IMR-90 (cell line): ENCODE measurements around the gene MAG. TPM values are rescaled to one million over a fixed set of nuclear protein-coding genes. Genes with fewer than 3 reads are reported as not detected.

ENCODE experiments used
- ATAC-seq: fragments of 200-7000 bp; cut with Tn5 transposase; 2 replicates; pipeline ENCODE4 v1.9.1; 2020; ENCODE audit warnings: low read depth, mild to moderate bottlenecking, moderate library complexity
- BruUV-seq: library from RNA; stranded (reverse); fragments of 400-500 nt; replicated peaks from 2 replicates; lab custom pipeline; 2021; lab: Mats Ljungman, UMichigan
- CTCF ChIA-PET: fragments of 300-600 bp; formaldehyde crosslinking; extraction: SDS; loops from one replicate; lab custom pipeline; 2021; ENCODE audit warnings: antibody characterized with exemption; lab: Yijun Ruan, JAX
- POLR2A ChIA-PET: fragments of 300-600 bp; sonication (Branson Sonifier 250); formaldehyde crosslinking; loops from one replicate; lab custom pipeline; 2022; ENCODE audit warnings: antibody characterized with exemption; ENCODE audit not compliant: unreplicated experiment; lab: Charles Lee
- DNase-seq: peaks from one replicate; pipeline ENCODE4 v3.0.0; 2013
- H2AFZ ChIP-seq: replicated peaks from 2 replicates; pipeline ENCODE3; 2013; ENCODE audit warnings: low read length, mild to moderate bottlenecking; ENCODE audit not compliant: poor library complexity
- H2AK5ac ChIP-seq: 2 replicates; pipeline ENCODE4 v1.6.1; 2013; ENCODE audit warnings: low read depth, low read length, inconsistent platforms
- H2AK9ac ChIP-seq: replicated peaks from 2 replicates; pipeline ENCODE3; 2013; ENCODE audit warnings: mild to moderate bottlenecking, low read depth, low read length, moderate library complexity; ENCODE audit not compliant: poor library complexity
- H2BK120ac ChIP-seq: 2 replicates; pipeline ENCODE4 v1.6.1; 2013; ENCODE audit warnings: low read depth, low read length, inconsistent platforms
- H2BK15ac ChIP-seq: 3 replicates; pipeline ENCODE4 v1.6.1; 2013; ENCODE audit warnings: low read depth, low read length, inconsistent platforms
- H2BK20ac ChIP-seq: 2 replicates; pipeline ENCODE4 v1.6.1; 2013; ENCODE audit warnings: low read depth, mild to moderate bottlenecking, inconsistent platforms, low read length, moderate library complexity
- H2BK5ac ChIP-seq: 2 replicates; pipeline ENCODE4 v1.6.1; 2013; ENCODE audit warnings: mild to moderate bottlenecking, low read depth, low read length, inconsistent platforms; ENCODE audit not compliant: poor library complexity, severe bottlenecking
- H3K14ac ChIP-seq: replicated peaks from 2 replicates; pipeline ENCODE4 v1.6.1; 2013; ENCODE audit warnings: low read depth, low read length, inconsistent platforms
- H3K18ac ChIP-seq: 2 replicates; pipeline ENCODE4 v1.6.1; 2013; ENCODE audit warnings: low read depth, low read length, control low read depth
- H3K23ac ChIP-seq: 2 replicates; pipeline ENCODE4 v1.6.1; 2013; ENCODE audit warnings: low read depth, low read length, inconsistent platforms
- H3K27ac ChIP-seq: 2 replicates; pipeline ENCODE4 v1.5.1; 2013; ENCODE audit warnings: mild to moderate bottlenecking, control low read depth, low read length; ENCODE audit not compliant: insufficient read depth
- H3K27me3 ChIP-seq: 2 replicates; pipeline ENCODE4 v1.6.1; 2013; ENCODE audit warnings: low read length; ENCODE audit not compliant: control insufficient read depth, insufficient read depth
- H3K36me3 ChIP-seq: 2 replicates; pipeline ENCODE4 v1.6.1; 2013; ENCODE audit warnings: low read length, mixed read lengths; ENCODE audit not compliant: control insufficient read depth, insufficient read depth
- H3K4ac ChIP-seq: 2 replicates; pipeline ENCODE4 v1.6.1; 2013; ENCODE audit warnings: low read depth, low read length, inconsistent platforms
- H3K4me1 ChIP-seq: 2 replicates; pipeline ENCODE4 v1.6.1; 2013; ENCODE audit warnings: low read length, mixed read lengths; ENCODE audit not compliant: control insufficient read depth, insufficient read depth
- H3K4me2 ChIP-seq: 2 replicates; pipeline ENCODE4 v1.6.1; 2013; ENCODE audit warnings: low read depth, mild to moderate bottlenecking, control low read depth, low read length, moderate library complexity
- H3K4me3 ChIP-seq: 2 replicates; pipeline ENCODE4 v1.5.1; 2013; ENCODE audit warnings: low read depth, mild to moderate bottlenecking, control low read depth, low read length, moderate library complexity; ENCODE audit not compliant: insufficient read depth
- H3K56ac ChIP-seq: 2 replicates; pipeline ENCODE4 v1.6.1; 2013; ENCODE audit warnings: low read length, inconsistent platforms; ENCODE audit not compliant: insufficient read depth; ENCODE audit errors: extremely low read depth
- H3K79me1 ChIP-seq, 2 experiments: 2 replicates each; pipeline ENCODE4 v1.6.1; 2013; ENCODE audit warnings: low read length in 2 of 2, inconsistent platforms in 1 of 2, low read depth in 1 of 2
- H3K9ac ChIP-seq: 2 replicates; pipeline ENCODE4 v1.6.1; 2013; ENCODE audit warnings: low read depth, low read length, control low read depth
- H3K9me1 ChIP-seq: 2 replicates; pipeline ENCODE4 v1.6.1; 2013; ENCODE audit warnings: low read length, inconsistent platforms; ENCODE audit not compliant: insufficient read depth
- H3K9me3 ChIP-seq: 2 replicates; pipeline ENCODE4 v1.6.1; 2013; ENCODE audit warnings: low read length; ENCODE audit not compliant: control insufficient read depth, insufficient read depth
- H4K20me1 ChIP-seq: 2 replicates; pipeline ENCODE4 v1.6.1; 2013; ENCODE audit warnings: low read length, inconsistent platforms; ENCODE audit not compliant: insufficient read depth
- H4K5ac ChIP-seq: 2 replicates; pipeline ENCODE4 v1.6.1; 2013; ENCODE audit warnings: mild to moderate bottlenecking, low read depth, low read length, control low read depth
- H4K8ac ChIP-seq, 2 experiments: 2 replicates each; pipeline ENCODE4 v1.6.1; 2013; ENCODE audit warnings: low read depth in 2 of 2, low read length in 2 of 2, control low read depth in 1 of 2, inconsistent platforms in 1 of 2
- H4K91ac ChIP-seq: 2 replicates; pipeline ENCODE4 v1.6.1; 2013; ENCODE audit warnings: low read depth, low read length, inconsistent platforms; ENCODE audit not compliant: insufficient read depth
- BHLHE40 ChIP-seq: fragments of 150-350 bp; IDR thresholded peaks from 2 replicates; pipeline ENCODE4 v1.6.1; 2016; ENCODE audit warnings: mild to moderate bottlenecking, low read depth, low read length
- CEBPB ChIP-seq: IDR thresholded peaks from 2 replicates; pipeline ENCODE4 v1.6.1; 2012; ENCODE audit warnings: low read depth, low read length, improper control_type of control experiment
- CHD1 ChIP-seq: IDR thresholded peaks from 2 replicates; pipeline ENCODE4 v1.6.1; 2012; ENCODE audit warnings: low read depth, low read length, improper control_type of control experiment
- FOS ChIP-seq: fragments of 150-350 bp; IDR thresholded peaks from 2 replicates; pipeline ENCODE4 v1.6.1; 2016; ENCODE audit warnings: low read depth, low read length
- MAFK ChIP-seq: IDR thresholded peaks from 2 replicates; pipeline ENCODE4 v1.6.1; 2012; ENCODE audit warnings: low read depth, low read length, improper control_type of control experiment
- MAZ ChIP-seq: IDR thresholded peaks from 2 replicates; pipeline ENCODE4 v1.6.1; 2012; ENCODE audit warnings: low read depth, mild to moderate bottlenecking, low read length, improper control_type of control experiment, moderate library complexity, borderline replicate concordance
- MXI1 ChIP-seq: IDR thresholded peaks from 2 replicates; pipeline ENCODE4 v1.6.1; 2012; ENCODE audit warnings: low read depth, mild to moderate bottlenecking, low read length, moderate library complexity, borderline replicate concordance
- NFE2L2 ChIP-seq: fragments of 150-350 bp; IDR thresholded peaks from 2 replicates; pipeline ENCODE4 v1.6.1; 2016; ENCODE audit warnings: low read depth, mild to moderate bottlenecking, low read length
- POLR2A ChIP-seq: IDR thresholded peaks from 2 replicates; pipeline ENCODE4 v1.6.1; 2012; ENCODE audit warnings: mild to moderate bottlenecking, low read depth, low read length
- RAD21 ChIP-seq: IDR thresholded peaks from 2 replicates; pipeline ENCODE4 v1.6.1; 2012; ENCODE audit warnings: low read length, improper control_type of control experiment
- RCOR1 ChIP-seq: IDR thresholded peaks from 2 replicates; pipeline ENCODE4 v1.6.1; 2012; ENCODE audit warnings: mild to moderate bottlenecking, low read length, improper control_type of control experiment; ENCODE audit not compliant: insufficient replicate concordance
- RFX5 ChIP-seq: IDR thresholded peaks from 2 replicates; pipeline ENCODE4 v1.8.0; 2012; ENCODE audit warnings: low read depth, mild to moderate bottlenecking, low read length, moderate library complexity
- WGBS, 2 experiments: methylation state at CpG; one replicate each; pipeline versions ENCODE4 v1.1.5 to v1.1.7; 2013; ENCODE audit warnings: missing lambda C conversion rate in 2 of 2; ENCODE audit not compliant: insufficient read length in 1 of 2; ENCODE audit errors: extremely low coverage in 2 of 2; 5-methylcytosine and 5-hydroxymethylcytosine counted together
- dilution Hi-C: fragments of 300-500 bp; cut with HindIII; formaldehyde crosslinking; loops from one replicate; pipeline ENCODE4 v1.14.3; 2018; ENCODE audit warnings: low sequenced_read_pairs; ENCODE audit not compliant: unreplicated experiment
- in situ Hi-C: fragments of 300-500 bp; cut with MboI; formaldehyde crosslinking; loops from 3 replicates; pipeline ENCODE4 v1.14.3; 2019; ENCODE audit warnings: low sequenced_read_pairs, inconsistent platforms, mixed read lengths
- intact Hi-C: fragments of 100-400 bp; cut with micrococcal nuclease; formaldehyde crosslinking; loops from 2 replicates; pipeline ENCODE4 v1.10.0; 2022
- polyA plus RNA-seq, 3 experiments: library from polyadenylated mRNA; depleted of rRNA; stranded (reverse); fragments of >200 nt; gene quantifications; 2 replicates each; pipeline ENCODE4 v1.2.3, GENCODE V29; 2012; ENCODE audit warnings: low replicate concordance in 1 of 3
- total RNA-seq: library from RNA; depleted of rRNA; stranded (reverse); fragments of >200 nt; gene quantifications from 2 replicates; pipeline ENCODE4 v1.2.3, GENCODE V29; 2012
- TF ChIP-seq, protein P1 (sequence below): fragments of 150-350 bp; IDR thresholded peaks from 2 replicates; pipeline ENCODE4 v1.6.1; 2016; ENCODE audit warnings: low read depth, mild to moderate bottlenecking, low read length, moderate library complexity, borderline replicate concordance
- TF ChIP-seq, protein P2 (sequence below): conservative IDR thresholded peaks from 2 replicates; pipeline ENCODE4 v1.5.1; 2012; ENCODE audit warnings: mild to moderate bottlenecking, low read depth, low read length, improper control_type of control experiment
- TF ChIP-seq, protein P3 (sequence below): fragments of 150-350 bp; IDR thresholded peaks from 2 replicates; pipeline ENCODE4 v1.6.1; 2017; ENCODE audit warnings: mild to moderate bottlenecking, antibody characterized with exemption, low read length, low read depth

The MAG gene
- total and polyA plus RNA-seq, 2 of the 4 experiments (the other 2 are of a cell fraction), result not detected

DNA sequence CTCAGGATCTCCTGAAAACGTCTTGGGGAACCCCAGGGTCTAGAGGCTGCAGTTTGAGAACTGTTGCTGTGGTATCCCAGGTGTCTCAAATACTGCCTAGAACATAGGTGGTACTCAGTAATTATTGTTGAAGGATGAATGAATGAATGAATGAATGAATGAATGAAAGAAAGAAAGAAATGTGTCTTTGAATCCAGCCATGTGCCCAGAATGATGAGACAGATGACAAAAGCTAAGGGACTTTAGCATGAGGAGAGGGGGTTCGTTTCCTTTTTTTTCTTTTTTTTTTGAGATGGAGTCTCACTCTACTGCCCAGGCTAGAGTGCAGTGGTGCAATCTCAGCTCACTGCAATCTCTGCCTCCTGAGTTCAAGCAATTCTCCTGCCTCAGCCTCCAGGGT is 35.4 kb upstream of the MAG start:
- H3K4me1 ChIP-seq, result no peaks in the 10 kb centered on the region
- no peak overlapping the region for H3K18ac ChIP-seq
- ATAC-seq (no peak), DNase-seq (no peak)
- in situ Hi-C loops, result no loop called here
- no peaks in the 10 kb centered on the region for H4K20me1 ChIP-seq
- no peak overlapping the region for H4K5ac ChIP-seq
- ChIA-PET CTCF (interaction anchor here (0.6 kb wide), 1 partner anchor 28 kb away, joined by 4 read pairs; the partner anchor contains the start of gene FAM187B), POLR2A (no interaction called here)
- H3K36me3 ChIP-seq, result no peaks in the 10 kb centered on the region
- WGBS, 2 experiments, result 20% methylated on average over 1 of the region's 2 CpGs; no CpG with 5 or more reads in 1 of the 2 experiments
- BruUV-seq, result no TSS peak
- intact Hi-C loops, result no loop called here
- no peak overlapping the region for H2AK9ac ChIP-seq
- no peak overlapping the region for H2AFZ ChIP-seq
- dilution Hi-C loops, result no loop called here
- H3K9ac ChIP-seq, result no peak overlapping the region
- no peak overlapping the region for H4K8ac ChIP-seq
- no peak overlapping the region for H3K14ac ChIP-seq
- H3K23ac ChIP-seq, result no peak overlapping the region
- H2BK5ac ChIP-seq, result no peak overlapping the region
- H3K9me3 ChIP-seq, result no peaks in the 10 kb centered on the region
- H3K4ac ChIP-seq, result no peak overlapping the region
- H3K4me2 ChIP-seq, result no peak overlapping the region
- H3K27ac ChIP-seq, result no peak overlapping the region
- H3K9me1 ChIP-seq, result no peaks in the 10 kb centered on the region
- no peak overlapping the region for H2AK5ac ChIP-seq
- H3K79me1 ChIP-seq, result no peaks in the 10 kb centered on the region
- H3K4me3 ChIP-seq, result no peak overlapping the region
- TF ChIP-seq FOS (no peak), RCOR1 (no peak), MAZ (no peak), RAD21 (no peak), BHLHE40 (no peak), RFX5 (no peak), MAFK (no peak), MXI1 (no peak), CHD1 (no peak), CEBPB (no peak), NFE2L2 (no peak), POLR2A (no peak)
- TF ChIP-seq, protein P1, sequence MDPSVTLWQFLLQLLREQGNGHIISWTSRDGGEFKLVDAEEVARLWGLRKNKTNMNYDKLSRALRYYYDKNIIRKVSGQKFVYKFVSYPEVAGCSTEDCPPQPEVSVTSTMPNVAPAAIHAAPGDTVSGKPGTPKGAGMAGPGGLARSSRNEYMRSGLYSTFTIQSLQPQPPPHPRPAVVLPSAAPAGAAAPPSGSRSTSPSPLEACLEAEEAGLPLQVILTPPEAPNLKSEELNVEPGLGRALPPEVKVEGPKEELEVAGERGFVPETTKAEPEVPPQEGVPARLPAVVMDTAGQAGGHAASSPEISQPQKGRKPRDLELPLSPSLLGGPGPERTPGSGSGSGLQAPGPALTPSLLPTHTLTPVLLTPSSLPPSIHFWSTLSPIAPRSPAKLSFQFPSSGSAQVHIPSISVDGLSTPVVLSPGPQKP, result no peak
- TF ChIP-seq, protein P2, sequence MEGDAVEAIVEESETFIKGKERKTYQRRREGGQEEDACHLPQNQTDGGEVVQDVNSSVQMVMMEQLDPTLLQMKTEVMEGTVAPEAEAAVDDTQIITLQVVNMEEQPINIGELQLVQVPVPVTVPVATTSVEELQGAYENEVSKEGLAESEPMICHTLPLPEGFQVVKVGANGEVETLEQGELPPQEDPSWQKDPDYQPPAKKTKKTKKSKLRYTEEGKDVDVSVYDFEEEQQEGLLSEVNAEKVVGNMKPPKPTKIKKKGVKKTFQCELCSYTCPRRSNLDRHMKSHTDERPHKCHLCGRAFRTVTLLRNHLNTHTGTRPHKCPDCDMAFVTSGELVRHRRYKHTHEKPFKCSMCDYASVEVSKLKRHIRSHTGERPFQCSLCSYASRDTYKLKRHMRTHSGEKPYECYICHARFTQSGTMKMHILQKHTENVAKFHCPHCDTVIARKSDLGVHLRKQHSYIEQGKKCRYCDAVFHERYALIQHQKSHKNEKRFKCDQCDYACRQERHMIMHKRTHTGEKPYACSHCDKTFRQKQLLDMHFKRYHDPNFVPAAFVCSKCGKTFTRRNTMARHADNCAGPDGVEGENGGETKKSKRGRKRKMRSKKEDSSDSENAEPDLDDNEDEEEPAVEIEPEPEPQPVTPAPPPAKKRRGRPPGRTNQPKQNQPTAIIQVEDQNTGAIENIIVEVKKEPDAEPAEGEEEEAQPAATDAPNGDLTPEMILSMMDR, result no peak
- TF ChIP-seq, protein P3, sequence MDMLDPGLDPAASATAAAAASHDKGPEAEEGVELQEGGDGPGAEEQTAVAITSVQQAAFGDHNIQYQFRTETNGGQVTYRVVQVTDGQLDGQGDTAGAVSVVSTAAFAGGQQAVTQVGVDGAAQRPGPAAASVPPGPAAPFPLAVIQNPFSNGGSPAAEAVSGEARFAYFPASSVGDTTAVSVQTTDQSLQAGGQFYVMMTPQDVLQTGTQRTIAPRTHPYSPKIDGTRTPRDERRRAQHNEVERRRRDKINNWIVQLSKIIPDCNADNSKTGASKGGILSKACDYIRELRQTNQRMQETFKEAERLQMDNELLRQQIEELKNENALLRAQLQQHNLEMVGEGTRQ, result no peak
- peaks cover 23% of the 10 kb centered on the region for H3K27me3 ChIP-seq
- H3K56ac ChIP-seq, result no peak overlapping the region
- H2BK20ac ChIP-seq, result no peak overlapping the region
- no peak overlapping the region for H2BK15ac ChIP-seq
- H4K91ac ChIP-seq, result no peak overlapping the region
- H2BK120ac ChIP-seq, result no peak overlapping the region
